Astrocyte of the cerebellum (primary cell): ENCODE data around the gene VARS1.
"Not testable (repeated sequence)": the region's sequence is repeated elsewhere in the genome, so short reads cannot be mapped to it uniquely, and the experiment has no call there.

Experiments
- DNase-seq: peaks from one replicate; pipeline ENCODE4 v3.0.0-alpha.2; 2011; ENCODE audit warnings: low read depth
- H3K4me3 ChIP-seq: 2 replicates; pipeline ENCODE4 v1.5.1; 2011; ENCODE audit warnings: mild to moderate bottlenecking, low read depth, low read length, moderate library complexity
- in situ Hi-C: cut with HindIII; loops from 2 replicates; pipeline ENCODE4 v1.10.0; 2017; ENCODE audit warnings: low sequenced_read_pairs
- TF ChIP-seq, protein P1 (sequence below): IDR thresholded peaks from 2 replicates; pipeline ENCODE4 v1.5.1; 2012; ENCODE audit warnings: low read length, low read depth, moderate library complexity, mild to moderate bottlenecking; ENCODE audit errors: missing control alignments

Gene VARS1

DNA sequence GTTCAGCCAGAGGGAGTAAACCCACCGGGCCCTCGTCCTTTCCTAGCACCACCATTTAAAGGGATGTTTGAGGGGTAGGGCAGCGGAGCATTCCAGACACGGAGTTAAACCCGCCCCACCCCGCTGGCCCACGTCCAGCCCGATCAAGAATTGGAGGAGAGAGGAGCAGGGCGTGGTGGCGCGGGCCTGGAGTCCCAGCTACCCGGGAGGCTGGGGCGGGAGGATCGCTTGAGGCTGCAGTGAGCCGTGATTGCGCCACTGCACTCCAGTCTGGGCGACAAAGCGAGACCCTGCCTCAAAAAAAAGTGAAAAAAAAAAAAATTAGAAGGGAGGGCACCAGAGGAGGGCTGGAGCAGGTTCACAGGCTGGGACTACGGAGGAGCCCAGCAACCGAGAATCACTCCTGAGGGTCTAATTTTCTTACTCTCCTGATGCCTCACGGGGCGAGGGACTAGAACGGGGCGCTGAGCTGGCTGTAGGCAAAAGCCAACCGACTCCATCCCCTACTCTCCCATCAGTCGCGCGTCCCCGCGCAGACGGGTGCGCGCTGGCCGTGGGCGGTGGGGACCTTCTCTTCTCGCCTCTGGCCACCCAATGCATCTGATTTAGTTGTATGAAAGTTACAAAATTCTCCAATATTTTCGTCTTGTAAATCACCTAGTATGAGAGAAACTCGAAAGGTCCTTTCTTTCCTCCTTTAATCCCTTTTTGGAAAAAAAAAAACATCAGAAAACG, 25.9 kb upstream of the VARS1 start:
- no peak for DNase-seq
- in situ Hi-C loops, result no loop called here
- peak overlapping the region; percentile 58 for H3K4me3 ChIP-seq
- TF ChIP-seq, protein P1, sequence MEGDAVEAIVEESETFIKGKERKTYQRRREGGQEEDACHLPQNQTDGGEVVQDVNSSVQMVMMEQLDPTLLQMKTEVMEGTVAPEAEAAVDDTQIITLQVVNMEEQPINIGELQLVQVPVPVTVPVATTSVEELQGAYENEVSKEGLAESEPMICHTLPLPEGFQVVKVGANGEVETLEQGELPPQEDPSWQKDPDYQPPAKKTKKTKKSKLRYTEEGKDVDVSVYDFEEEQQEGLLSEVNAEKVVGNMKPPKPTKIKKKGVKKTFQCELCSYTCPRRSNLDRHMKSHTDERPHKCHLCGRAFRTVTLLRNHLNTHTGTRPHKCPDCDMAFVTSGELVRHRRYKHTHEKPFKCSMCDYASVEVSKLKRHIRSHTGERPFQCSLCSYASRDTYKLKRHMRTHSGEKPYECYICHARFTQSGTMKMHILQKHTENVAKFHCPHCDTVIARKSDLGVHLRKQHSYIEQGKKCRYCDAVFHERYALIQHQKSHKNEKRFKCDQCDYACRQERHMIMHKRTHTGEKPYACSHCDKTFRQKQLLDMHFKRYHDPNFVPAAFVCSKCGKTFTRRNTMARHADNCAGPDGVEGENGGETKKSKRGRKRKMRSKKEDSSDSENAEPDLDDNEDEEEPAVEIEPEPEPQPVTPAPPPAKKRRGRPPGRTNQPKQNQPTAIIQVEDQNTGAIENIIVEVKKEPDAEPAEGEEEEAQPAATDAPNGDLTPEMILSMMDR, result no peak

DNA sequence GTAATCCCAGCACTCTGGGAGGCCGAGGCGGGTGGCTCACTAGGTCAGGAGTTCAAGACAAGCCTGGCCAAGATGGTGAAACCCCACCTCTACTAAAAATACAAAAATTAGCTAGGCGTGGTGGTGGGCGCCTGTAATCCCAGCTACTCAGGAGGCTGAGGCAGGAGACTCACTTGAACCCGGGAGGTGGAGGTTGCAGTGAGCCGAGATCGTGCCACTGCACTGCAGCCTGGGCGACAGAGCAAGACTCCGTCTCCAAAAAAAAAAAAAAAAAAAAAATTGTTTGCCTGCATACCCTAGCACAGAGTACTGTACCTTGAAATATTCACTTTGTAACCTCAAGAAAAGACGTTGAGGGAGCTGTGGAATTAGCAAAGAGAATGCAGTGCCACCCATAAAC, 24.8 kb upstream of the VARS1 start:
- in situ Hi-C loops, H3K4me3 ChIP-seq, DNase-seq: not testable (repeated sequence)

DNA sequence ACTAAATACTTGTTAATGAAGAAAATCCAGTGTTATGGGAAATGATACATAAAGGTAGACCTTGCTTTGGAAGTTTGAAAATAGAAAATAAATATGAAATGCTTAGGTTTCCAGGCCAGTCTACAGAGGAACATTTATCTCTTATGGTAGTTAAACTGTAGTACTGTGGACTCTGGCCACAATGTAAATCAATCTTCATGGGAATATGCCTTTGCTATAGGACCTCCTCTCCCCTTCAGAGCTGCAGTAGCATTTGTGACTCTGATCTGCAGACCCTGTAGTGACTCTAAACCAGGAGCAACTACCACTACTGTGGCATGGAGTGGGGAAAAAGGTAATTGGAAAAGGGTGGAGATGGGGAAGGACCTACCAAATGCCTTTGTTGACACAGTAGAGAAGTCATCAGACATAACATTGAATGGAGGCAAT, 24.3 kb upstream of the VARS1 start:
- in situ Hi-C loops, result no loop called here
- TF ChIP-seq, protein P1, result no peak
- no peak overlapping the region for H3K4me3 ChIP-seq
- no peak for DNase-seq

DNA sequence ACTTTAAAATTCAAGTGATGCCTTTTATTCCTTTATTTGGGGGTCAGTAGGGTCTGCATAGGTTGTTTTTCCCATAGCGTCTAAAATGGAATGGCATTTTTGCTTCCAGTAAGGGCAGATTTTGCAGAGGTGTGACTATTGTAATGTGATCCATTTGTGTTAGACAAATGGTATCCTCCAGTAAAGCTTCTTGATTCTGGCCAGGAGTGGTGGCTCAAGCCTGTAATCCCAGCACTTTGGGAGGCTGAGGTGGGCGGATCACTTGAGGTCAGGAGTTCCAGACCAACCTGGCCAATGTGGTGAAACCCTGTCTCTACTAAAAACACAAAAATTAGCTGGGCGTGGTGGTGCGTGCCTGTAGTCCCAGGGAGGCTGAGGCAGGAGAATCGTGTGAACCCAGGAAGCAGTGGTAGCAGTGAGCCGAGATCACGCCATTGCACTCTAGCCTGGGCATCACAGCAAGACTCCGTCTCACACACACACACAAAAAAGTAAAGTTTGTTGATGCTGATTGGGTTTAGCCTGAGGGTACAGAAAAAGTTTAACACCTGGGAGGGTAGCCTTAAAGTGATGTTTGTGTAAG, 22.5 kb upstream of the VARS1 start:
- in situ Hi-C loops, DNase-seq: not testable (repeated sequence)
- peak overlapping the region; percentile 40 for H3K4me3 ChIP-seq

DNA sequence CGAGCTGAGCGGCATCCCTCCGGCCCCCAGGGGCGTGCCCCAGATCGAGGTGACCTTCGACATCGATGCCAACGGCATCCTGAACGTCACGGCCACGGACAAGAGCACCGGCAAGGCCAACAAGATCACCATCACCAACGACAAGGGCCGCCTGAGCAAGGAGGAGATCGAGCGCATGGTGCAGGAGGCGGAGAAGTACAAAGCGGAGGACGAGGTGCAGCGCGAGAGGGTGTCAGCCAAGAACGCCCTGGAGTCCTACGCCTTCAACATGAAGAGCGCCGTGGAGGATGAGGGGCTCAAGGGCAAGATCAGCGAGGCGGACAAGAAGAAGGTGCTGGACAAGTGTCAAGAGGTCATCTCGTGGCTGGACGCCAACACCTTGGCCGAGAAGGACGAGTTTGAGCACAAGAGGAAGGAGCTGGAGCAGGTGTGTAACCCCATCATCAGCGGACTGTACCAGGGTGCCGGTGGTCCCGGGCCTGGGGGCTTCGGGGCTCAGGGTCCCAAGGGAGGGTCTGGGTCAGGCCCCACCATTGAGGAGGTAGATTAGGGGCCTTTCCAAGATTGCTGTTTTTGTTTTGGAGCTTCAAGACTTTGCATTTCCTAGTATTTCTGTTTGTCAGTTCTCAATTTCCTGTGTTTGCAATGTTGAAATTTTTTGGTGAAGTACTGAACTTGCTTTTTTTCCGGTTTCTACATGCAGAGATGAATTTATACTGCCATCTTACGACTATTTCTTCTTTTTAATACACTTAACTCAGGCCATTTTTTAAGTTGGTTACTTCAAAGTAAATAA, 21.8 kb upstream of the VARS1 start:
- in situ Hi-C loops, DNase-seq: not testable (repeated sequence)
- peak overlapping the region; percentile 40 for H3K4me3 ChIP-seq

DNA sequence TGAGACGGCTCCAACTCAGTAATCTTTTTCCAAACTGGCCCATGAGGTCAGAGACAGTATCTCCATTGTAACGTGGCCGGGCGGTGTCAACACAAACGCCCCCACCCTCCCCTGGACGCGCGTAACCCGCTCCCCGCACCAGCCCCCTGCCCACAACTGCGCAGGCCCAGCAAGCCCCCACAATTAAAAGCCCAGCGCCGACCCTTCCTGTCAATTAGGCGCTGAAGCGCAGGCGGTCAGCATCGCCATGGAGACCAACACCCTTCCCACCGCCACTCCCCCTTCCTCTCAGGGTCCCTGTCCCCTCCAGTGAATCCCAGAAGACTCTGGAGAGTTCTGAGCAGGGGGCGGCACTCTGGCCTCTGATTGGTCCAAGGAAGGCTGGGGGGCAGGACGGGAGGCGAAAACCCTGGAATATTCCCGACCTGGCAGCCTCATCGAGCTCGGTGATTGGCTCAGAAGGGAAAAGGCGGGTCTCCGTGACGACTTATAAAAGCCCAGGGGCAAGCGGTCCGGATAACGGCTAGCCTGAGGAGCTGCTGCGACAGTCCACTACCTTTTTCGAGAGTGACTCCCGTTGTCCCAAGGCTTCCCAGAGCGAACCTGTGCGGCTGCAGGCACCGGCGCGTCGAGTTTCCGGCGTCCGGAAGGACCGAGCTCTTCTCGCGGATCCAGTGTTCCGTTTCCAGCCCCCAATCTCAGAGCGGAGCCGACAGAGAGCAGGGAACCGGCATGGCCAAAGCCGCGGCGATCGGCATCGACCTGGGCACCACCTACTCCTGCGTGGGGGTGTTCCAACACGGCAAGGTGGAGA, 19.7 kb upstream of the VARS1 start, which contains the start of the genes HSPA1A and HSPA1L:
HSPA1A (plus strand) TSS at position 519 of the 814 bp plus-strand sequence; CDS start at position 733, 214 bp downstream.
HSPA1L (minus strand) TSS at position 259 of the 814 bp plus-strand sequence. CDS start 3,311 bp downstream, outside the sequence.
- in situ Hi-C loops, result no loop called here
- DNase-seq, result peak; percentile 90
- peak within 1 kb of the TSS; percentile 59 for H3K4me3 ChIP-seq
- TF ChIP-seq, protein P1, result no peak

DNA sequence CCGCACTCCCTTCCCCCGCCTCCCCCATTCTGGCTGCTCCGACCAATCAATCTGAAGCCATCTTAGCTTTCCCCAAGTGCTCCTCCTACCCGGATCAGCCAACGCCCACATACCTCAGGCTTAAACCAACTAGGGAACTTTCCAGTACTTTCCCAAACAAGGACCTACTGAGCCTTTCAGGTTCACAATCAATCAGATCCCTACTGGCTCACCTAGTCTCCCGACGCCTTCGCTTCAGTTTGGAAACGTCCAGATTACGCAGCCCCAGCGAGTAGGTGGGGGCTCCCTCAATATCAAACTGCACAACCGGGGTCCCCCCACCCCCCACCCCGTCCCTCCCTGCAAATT, 19.1 kb upstream of the VARS1 start:
- DNase-seq, result peak; percentile 96
- peak overlapping the region; percentile 59 for H3K4me3 ChIP-seq
- TF ChIP-seq, protein P1, result no peak
- in situ Hi-C loops, result no loop called here
